GM19025 (cell line): ENCODE data around the gene SVIL.
"Not testable (repeated sequence)": the region's sequence is repeated elsewhere in the genome, so short reads cannot be mapped to it uniquely, and the experiment has no call there.

ENCODE experiments used
- ATAC-seq: cut with Tn5 transposase; IDR thresholded peaks from one replicate; pipeline ENCODE4 v1.9.1; 2021; ENCODE audit warnings: mild to moderate bottlenecking, low read depth, moderate library complexity; ENCODE audit not compliant: unreplicated experiment

SVIL gene

GRCh38 chr10:29582769-29583168 is 52.0 kb downstream of the SVIL start:
- ATAC-seq, result not testable (repeated sequence)

DNA sequence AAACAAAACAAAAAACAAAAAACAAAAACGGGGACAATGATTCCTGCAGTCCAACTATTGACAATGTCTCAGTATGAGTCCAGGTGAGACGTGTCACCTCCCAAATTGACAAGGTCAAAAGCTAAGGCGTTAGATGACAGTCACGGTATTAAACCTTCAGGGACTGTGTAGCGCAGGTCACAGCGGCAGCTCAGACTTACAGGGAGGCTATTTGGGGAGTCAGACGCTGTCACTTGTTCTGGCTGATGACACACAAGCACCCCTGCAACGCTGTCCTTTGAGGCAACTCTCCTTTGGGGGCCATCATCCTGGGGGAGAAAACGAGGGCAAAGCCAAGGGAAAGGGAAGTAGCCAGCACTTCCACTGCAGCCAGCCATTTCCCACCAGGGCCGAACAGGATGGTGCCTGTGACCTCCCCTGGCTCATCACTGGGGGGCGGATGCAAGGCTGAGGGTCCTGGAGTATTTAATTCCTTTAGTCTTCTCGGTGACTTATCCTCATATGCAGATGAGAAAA is 55.3 kb downstream of the SVIL start:
- no peak for ATAC-seq

DNA sequence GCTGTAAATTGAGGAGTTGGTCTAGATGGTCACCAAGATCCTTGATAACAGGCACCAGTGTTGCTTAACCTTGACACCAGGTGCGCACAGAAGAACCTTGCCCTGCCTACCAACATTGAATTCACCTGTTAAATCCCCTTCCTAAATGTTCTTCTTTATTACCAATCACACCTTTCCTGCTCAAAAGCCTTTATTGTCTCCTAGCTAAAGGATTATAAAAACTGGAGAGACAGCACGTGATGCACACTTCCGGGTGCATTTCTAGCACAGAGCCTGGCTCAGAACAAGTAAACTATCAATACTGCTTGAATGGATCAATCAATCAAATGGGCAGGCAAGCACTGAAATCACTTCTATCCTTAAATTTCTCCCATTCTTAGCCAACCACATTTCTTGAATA is 56.3 kb downstream of the SVIL start:
- ATAC-seq, result no peak

DNA sequence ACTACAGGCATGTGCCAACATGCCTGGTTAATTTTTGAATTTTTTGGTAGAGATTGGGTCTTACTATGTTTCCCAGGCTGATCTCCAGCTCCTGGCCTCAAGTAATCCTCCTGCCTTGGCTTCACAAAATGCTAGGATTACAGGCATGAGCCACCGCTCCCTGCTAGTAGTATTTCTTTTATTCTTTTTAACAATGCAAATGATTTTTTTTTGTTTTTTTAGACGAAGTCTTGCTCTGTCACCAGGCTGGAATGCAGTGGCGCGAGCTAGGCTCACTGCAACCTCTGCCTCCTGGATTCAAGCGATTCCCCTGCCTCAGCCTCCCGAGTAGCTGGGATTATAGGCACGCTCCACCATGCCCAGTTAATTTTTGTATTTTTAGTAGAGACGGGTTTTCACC is 58.1 kb downstream of the SVIL start:
- no peak for ATAC-seq

- ATAC-seq, result no peak
These were observed 59.7 kb downstream of the SVIL start for GRCh38 chr10:29575098-29575455.

DNA sequence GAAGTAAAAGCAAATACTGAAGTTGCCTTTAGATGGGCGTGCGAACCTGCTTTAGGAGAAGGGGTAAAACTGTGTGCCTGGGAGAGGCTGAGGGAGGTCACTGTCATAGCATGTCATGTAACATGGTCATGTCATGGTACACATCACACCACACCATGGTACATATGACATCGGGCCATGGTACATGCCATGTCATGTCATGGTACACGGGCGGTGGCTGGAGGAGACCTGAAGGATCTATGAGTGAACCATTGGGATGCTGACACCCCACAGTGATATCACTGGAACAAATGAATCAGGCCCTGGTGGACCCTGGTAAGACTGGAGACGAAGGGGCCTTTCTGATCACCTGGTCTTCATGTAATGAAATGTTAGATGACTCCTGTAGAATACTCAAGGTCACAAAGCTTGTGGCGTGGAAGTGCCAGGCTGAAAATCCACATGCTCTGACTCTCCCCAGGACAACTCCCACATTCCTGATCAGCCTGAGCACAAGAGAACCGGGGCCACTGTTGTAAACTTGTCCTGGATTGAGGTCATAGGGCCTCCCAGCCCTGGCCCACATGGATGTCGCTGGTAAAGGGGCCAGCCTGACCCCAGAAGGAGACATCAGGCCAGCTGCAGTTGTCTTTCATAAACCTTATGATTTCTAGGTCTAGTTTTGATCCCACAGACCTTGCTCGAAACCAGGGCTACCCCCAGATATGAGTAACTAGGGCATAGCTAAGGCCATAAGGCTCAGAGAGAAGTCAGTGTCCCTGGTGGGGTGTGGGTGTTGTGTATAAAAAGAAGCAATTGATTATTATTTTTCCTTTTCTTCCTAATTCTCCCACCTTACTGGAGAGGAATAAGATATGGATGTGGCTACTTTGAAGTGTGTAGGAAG is 60.3 kb downstream of the SVIL start:
- not testable (repeated sequence) for ATAC-seq

GRCh38 chr10:29570248-29570647 is 64.5 kb downstream of the SVIL start:
- not testable (repeated sequence) for ATAC-seq

GRCh38 chr10:29569795-29570194 is 65.0 kb downstream of the SVIL start:
- no peak for ATAC-seq

DNA sequence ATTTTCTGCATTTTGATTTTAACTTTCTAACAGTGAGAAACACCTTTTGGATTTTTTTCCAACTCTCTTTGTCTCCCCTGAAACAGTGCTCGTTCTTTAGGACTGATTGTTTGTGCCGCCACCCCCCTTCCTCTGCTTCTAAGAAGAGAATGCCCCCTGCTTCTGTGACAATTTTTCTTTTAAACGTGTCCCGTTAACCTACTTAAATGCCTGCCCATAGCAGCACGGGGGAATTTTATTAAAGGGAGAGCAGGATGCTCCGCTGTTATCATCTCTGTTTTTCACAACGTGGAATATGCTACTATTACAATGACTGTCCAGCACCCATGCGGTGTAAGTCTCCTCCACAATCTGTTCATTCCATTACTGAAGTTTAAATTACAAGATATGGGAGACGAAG is 67.8 kb downstream of the SVIL start:
- no peak for ATAC-seq

DNA sequence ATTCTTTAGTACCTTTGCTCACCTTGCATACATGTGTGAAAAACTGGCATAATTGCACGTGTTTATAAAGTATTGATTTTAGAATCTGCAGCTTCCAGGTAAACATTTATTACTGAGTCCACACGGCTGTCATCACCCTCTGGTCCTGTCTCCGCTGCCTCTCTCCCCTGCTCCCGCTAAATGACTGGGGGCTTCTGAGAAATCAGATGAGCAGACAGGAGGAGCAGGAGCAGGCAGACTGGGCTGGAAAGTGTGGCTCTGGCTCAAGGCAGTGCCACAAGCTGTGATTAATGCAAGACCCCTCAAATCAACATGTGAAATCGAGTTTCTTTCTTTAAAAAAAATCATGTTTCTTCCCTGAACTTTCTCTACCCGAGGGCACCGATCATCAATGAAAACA is 68.6 kb downstream of the SVIL start:
- ATAC-seq, result not testable (repeated sequence)

GRCh38 chr10:29563420-29564035 is 71.2 kb downstream of the SVIL start:
- ATAC-seq, result no peak

- ATAC-seq, result not testable (repeated sequence)
These were observed 71.8 kb downstream of the SVIL start for GRCh38 chr10:29563006-29563405.

- no peak for ATAC-seq
These were observed 74.8 kb downstream of the SVIL start for GRCh38 chr10:29559996-29560395.

DNA sequence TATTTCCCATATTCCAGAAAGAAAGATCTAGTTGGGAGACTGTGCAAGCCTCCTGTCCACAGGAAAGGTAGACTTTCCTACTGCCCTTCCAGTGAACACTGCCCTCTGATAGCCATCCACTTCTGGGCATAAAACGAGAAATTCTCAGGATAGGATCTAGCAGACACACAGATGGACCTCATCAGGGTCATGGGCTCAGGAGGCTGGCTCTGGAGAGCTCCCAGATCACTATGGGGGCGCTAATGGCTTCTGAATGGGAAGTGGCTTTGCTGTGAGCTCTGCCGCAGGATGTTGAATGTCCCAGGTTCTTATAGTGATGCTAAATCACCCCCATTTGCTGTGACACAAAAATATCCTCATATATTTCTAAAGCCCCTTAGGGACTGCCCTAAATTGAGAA is 77.1 kb downstream of the SVIL start:
- ATAC-seq, result no peak

GRCh38 chr10:29555746-29556481 is 78.9 kb downstream of the SVIL start:
- no peak for ATAC-seq

DNA sequence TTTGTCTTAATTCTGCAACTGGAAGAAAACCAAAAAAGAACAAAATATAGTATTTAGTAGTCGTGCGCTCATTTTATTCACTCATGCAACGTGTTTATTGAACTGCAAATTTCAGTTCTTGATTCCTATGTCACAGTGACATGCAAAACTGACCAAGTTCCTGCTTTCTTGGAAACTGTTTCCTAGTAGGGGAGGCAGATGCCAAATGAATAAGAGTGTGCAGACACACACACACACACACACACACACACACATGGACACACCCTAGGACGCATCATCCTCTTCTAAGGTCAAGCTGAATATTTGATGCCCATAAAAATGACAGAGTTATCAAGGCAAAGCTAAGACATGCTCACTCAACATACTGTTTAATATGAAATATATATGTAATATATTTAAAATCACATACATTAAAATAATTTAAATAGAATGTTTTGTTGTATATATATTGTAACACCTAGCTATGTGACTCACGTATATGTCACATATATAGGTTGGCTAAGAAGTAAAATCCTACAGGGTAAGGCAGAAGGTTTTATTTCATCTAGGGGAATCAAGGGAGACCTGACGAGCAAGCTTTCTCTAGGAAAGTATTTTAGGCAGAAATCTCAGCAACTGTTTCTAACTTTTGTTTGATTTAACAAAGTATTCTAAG is 79.6 kb downstream of the SVIL start:
- ATAC-seq, result no peak

DNA sequence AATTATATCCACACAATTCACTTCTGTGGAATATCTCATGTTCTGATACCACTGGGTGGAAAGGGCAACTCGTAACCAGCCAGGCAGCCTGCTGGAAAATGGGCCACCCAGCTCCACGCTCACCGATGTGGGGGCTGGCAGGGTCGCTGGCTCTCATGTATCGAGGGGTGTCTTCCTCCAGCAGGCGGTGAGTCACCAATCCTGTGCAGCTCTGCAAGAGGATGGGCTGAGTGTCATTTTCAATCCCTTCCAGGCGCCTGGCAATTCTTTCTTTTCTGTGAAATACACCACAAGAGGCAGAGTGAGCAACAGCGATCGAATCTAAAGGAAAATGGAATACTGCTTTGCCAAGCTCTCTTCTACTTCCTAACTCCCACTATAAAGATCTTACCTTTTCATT is 80.1 kb downstream of the SVIL start:
- ATAC-seq, result no peak

- ATAC-seq, result no peak
These were observed 81.1 kb downstream of the SVIL start for GRCh38 chr10:29553544-29554250.

DNA sequence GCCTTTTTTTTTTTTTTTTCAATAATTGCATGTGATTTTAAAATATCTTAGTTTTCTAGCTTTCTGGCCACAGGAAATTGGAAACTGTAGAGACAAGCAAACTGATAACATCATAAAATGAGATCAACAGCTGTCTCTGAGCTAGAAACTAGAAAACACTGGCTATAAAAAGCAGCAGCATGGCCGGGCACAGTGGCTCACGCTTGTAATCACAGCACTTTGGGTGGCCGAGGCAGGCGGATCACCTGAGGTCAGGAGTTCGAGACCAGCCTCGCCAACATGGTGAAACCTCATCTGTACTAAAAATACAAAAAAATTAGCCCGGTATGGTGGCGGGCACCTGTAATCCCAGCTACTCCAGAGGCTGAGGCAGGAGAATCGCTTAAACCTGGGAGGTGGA is 81.7 kb downstream of the SVIL start:
- not testable (repeated sequence) for ATAC-seq

- not testable (repeated sequence) for ATAC-seq
These were observed 85.3 kb downstream of the SVIL start for GRCh38 chr10:29549493-29549892.
